Prostate gland (tissue), 2 donors: ENCODE results near the gene SERPINB10. TPM values are rescaled to one million over a fixed set of nuclear protein-coding genes. Genes with fewer than 3 reads are reported as not detected.
"Not testable (repeated sequence)": the region's sequence is repeated elsewhere in the genome, so short reads cannot be mapped to it uniquely, and the experiment has no call there.

Experiments
- DNase-seq: peaks from one replicate; pipeline ENCODE4 v3.0.0-alpha.2; 2019; ENCODE audit warnings: low spot score
- H3K27ac ChIP-seq, 2 donors: fragments of 200-600 bp; sonication (generic); 2 replicates each; pipeline ENCODE4 v1.5.1; 2017 to 2019
- H3K27me3 ChIP-seq: fragments of 200-600 bp; sonication (generic); replicated peaks from 2 replicates; pipeline ENCODE4 v1.5.1; 2019; ENCODE audit not compliant: insufficient read depth
- H3K36me3 ChIP-seq, 2 donors: fragments of 200-600 bp; sonication (generic); 1 replicate in 1 of 2; 2 replicates in 1 of 2; pipeline versions ENCODE4 v1.5.1 to v1.8.1; 2017 to 2019
- H3K4me1 ChIP-seq: fragments of 200-600 bp; sonication (generic); replicated peaks from 2 replicates; pipeline ENCODE4 v1.5.1; 2019
- H3K4me3 ChIP-seq, 2 donors: fragments of 200-600 bp; sonication (generic); 2 replicates each; pipeline ENCODE4 v1.5.1; 2017 to 2019
- H3K9me3 ChIP-seq: fragments of 200-600 bp; sonication (generic); 2 replicates; pipeline ENCODE4 v1.5.1; 2017
- CTCF ChIP-seq, 4 experiments: fragments of 200-600 bp in 2 of 4; fragments of 450-650 bp in 2 of 4; sonication (generic) in 2 of 4; IDR thresholded peaks; 1 replicate in 3 of 4; 2 replicates in 1 of 4; pipeline ENCODE4 v1.5.1; 2016 to 2019; ENCODE audit warnings: antibody characterized with exemption in 4 of 4, mild to moderate bottlenecking in 2 of 4, moderate library complexity in 2 of 4
- POLR2A ChIP-seq: fragments of 450-650 bp; IDR thresholded peaks from one replicate; pipeline ENCODE4 v1.6.1; 2016; ENCODE audit warnings: antibody characterized with exemption, mild to moderate bottlenecking
- POLR2AphosphoS5 ChIP-seq: sonication (generic); formaldehyde crosslinking; IDR thresholded peaks from one replicate; pipeline ENCODE4 v1.6.1; 2017; ENCODE audit warnings: antibody characterized with exemption
- WGBS: methylation state at CpG from one replicate; pipeline ENCODE4 v1.1.5; 2018; 5-methylcytosine and 5-hydroxymethylcytosine counted together
- intact Hi-C: fragments of 100-400 bp; cut with DNase I; formaldehyde crosslinking; loops from one replicate; pipeline ENCODE4 v1.14.2; 2022
- total RNA-seq, 2 donors: library from RNA; depleted of rRNA; stranded (reverse); fragments of >200 nt; gene quantifications; one replicate each; pipeline ENCODE4 v1.1.0, GENCODE V29; 2016

Gene SERPINB10
- total RNA-seq, 2 donors from 2014 or later = 0.55 TPM; not detected in 1

GRCh38 chr18:63930773-63931354 lies 23.1 kb downstream of the SERPINB10 start:
- H3K36me3 ChIP-seq = no peaks in the 10 kb centered on the region
- H3K9me3 ChIP-seq = no peaks in the 10 kb centered on the region
- TF ChIP-seq CTCF (IDR thresholded peaks at IDR 0.05) = no peak
- no peak overlapping the region for H3K4me3 ChIP-seq
- H3K4me1 ChIP-seq = no peaks in the 10 kb centered on the region
- WGBS = 84% methylated on average over 3 of the region's 3 CpGs
- H3K27me3 ChIP-seq = no peaks in the 10 kb centered on the region
- intact Hi-C loops = no loop called here
- no peak overlapping the region for H3K27ac ChIP-seq
- DNase-seq = no peak

GRCh38 chr18:63936156-63936931 lies 28.6 kb downstream of the SERPINB10 start:
- no peaks in the 10 kb centered on the region for H3K4me1 ChIP-seq
- TF ChIP-seq CTCF (IDR thresholded peaks at IDR 0.05) (peak in 3 of 4 experiments; percentile 37 to 83 (median 65)), POLR2AphosphoS5 (no peak)
- intact Hi-C loops = no loop called here
- H3K4me3 ChIP-seq = peak overlapping the region; percentile 25 to 35
- H3K27me3 ChIP-seq = peaks cover 4% of the 10 kb centered on the region
- H3K27ac ChIP-seq = no peak overlapping the region
- WGBS = 3% methylated on average over 49 of the region's 54 CpGs
- no peaks in the 10 kb centered on the region for H3K36me3 ChIP-seq
- DNase-seq = peak; percentile 61
- H3K9me3 ChIP-seq = no peaks in the 10 kb centered on the region

- intact Hi-C loops = no loop called here
- H3K9me3 ChIP-seq = no peaks in the 10 kb centered on the region
- H3K4me3 ChIP-seq = peak overlapping the region; percentile 25 to 35
- no peaks in the 10 kb centered on the region for H3K36me3 ChIP-seq
- 33% methylated on average over 19 of the region's 19 CpGs for WGBS
- no peak overlapping the region for H3K27ac ChIP-seq
- no peak for DNase-seq
- no peaks in the 10 kb centered on the region for H3K4me1 ChIP-seq
- peaks cover 4% of the 10 kb centered on the region for H3K27me3 ChIP-seq
- TF ChIP-seq POLR2AphosphoS5 = no peak
Measured at GRCh38 chr18:63936932-63937393, 29.2 kb downstream of the SERPINB10 start.

- intact Hi-C loops = no loop called here
- Histone ChIP-seq H3K27me3 (peaks cover 4% of the 10 kb centered on the region), H3K4me3 (no peak overlapping the region), H3K36me3 (no peaks in the 10 kb centered on the region), H3K9me3 (no peaks in the 10 kb centered on the region), H3K27ac (no peak overlapping the region), H3K4me1 (no peaks in the 10 kb centered on the region)
- TF ChIP-seq CTCF (IDR thresholded peaks at IDR 0.05) = no peak
- no peak for TF ChIP-seq POLR2A
- TF ChIP-seq POLR2AphosphoS5 = no peak
- WGBS = 97% methylated on average over 8 of the region's 8 CpGs
- no peak for DNase-seq
Measured at GRCh38 chr18:63940008-63940407, 32.2 kb downstream of the SERPINB10 start.

- H3K4me3 ChIP-seq, H3K36me3 ChIP-seq, H3K27ac ChIP-seq, DNase-seq, intact Hi-C loops, H3K27me3 ChIP-seq, H3K4me1 ChIP-seq, H3K9me3 ChIP-seq: not testable (repeated sequence)
- 87% methylated on average over 17 of the region's 17 CpGs for WGBS
Measured at GRCh38 chr18:63940543-63941050, 32.8 kb downstream of the SERPINB10 start.
